GM12878 (cell line): ENCODE data around the gene ORMDL1.

Experiments
- EZH2 ChIP-seq: IDR thresholded peaks from 2 replicates; pipeline ENCODE4 v1.6.1; 2012; ENCODE audit warnings: low read depth, mild to moderate bottlenecking, control low read depth, inconsistent platforms, low read length, borderline replicate concordance; ENCODE audit not compliant: control insufficient read depth
- POLR2A ChIP-seq: IDR thresholded peaks from 2 replicates; pipeline ENCODE4 v1.6.1; 2011; ENCODE audit warnings: low read depth, mild to moderate bottlenecking, low read length
- POLR2AphosphoS5 ChIP-seq: IDR thresholded peaks from 2 replicates; pipeline ENCODE4 v1.6.1; 2011; ENCODE audit warnings: mild to moderate bottlenecking, low read length, inconsistent platforms
- TF ChIP-seq, protein P1 (sequence below): IDR thresholded peaks from 2 replicates; pipeline ENCODE4 v1.6.1; 2012; ENCODE audit warnings: improper control_type of control experiment, low read depth, low read length; ENCODE audit not compliant: insufficient replicate concordance

DNA sequence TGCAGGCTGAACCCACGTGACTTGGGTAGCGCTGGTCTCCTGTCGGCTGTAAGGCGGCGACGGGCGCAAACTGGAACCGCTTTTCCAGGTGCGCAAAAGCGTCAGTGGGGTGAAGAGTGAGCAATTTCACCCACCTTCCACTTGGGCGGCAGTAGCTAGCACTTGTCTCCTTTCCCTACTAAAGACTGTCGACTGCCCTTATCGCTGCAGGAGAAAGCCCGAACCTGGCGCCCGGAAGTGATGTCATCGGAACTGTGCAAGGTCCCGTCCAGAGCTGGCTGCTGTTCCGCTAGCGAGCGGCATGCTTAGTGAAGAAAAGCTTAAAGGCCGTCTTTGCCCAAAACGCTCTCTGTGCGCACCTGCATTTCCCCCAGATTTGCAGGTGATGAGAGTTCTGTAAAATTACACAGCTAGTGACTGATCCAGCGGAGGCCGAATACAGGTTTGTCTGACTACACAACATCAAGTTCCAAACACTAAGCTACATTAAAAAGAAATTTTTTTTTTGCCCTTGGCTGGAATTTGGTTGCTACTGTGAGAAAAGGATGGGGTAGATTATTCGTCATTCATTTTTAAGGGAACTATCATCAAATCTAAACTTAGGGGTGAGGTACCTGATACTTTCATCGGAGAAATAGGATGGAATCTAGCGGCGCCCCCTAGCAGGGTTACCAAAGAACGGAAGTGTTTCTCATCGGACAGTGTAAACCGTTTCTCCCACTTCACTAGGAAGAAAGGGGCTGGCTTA, 21.4 kb downstream of the ORMDL1 start, which contains the start of gene OSGEPL1:
- peak; percentile 88 for TF ChIP-seq POLR2AphosphoS5
- TF ChIP-seq EZH2, result no peak
- TF ChIP-seq, protein P1, sequence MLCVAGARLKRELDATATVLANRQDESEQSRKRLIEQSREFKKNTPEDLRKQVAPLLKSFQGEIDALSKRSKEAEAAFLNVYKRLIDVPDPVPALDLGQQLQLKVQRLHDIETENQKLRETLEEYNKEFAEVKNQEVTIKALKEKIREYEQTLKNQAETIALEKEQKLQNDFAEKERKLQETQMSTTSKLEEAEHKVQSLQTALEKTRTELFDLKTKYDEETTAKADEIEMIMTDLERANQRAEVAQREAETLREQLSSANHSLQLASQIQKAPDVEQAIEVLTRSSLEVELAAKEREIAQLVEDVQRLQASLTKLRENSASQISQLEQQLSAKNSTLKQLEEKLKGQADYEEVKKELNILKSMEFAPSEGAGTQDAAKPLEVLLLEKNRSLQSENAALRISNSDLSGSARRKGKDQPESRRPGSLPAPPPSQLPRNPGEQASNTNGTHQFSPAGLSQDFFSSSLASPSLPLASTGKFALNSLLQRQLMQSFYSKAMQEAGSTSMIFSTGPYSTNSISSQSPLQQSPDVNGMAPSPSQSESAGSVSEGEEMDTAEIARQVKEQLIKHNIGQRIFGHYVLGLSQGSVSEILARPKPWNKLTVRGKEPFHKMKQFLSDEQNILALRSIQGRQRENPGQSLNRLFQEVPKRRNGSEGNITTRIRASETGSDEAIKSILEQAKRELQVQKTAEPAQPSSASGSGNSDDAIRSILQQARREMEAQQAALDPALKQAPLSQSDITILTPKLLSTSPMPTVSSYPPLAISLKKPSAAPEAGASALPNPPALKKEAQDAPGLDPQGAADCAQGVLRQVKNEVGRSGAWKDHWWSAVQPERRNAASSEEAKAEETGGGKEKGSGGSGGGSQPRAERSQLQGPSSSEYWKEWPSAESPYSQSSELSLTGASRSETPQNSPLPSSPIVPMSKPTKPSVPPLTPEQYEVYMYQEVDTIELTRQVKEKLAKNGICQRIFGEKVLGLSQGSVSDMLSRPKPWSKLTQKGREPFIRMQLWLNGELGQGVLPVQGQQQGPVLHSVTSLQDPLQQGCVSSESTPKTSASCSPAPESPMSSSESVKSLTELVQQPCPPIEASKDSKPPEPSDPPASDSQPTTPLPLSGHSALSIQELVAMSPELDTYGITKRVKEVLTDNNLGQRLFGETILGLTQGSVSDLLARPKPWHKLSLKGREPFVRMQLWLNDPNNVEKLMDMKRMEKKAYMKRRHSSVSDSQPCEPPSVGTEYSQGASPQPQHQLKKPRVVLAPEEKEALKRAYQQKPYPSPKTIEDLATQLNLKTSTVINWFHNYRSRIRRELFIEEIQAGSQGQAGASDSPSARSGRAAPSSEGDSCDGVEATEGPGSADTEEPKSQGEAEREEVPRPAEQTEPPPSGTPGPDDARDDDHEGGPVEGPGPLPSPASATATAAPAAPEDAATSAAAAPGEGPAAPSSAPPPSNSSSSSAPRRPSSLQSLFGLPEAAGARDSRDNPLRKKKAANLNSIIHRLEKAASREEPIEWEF, result no peak
- peak; percentile 91 for TF ChIP-seq POLR2A
